Tibial artery (tissue), 4 donors: Measurements from ENCODE around the gene MAP6.

Source experiments
- DNase-seq, 2 donors: peaks; one replicate each; pipeline ENCODE4 v3.0.0-alpha.2; 2019
- H3K27ac ChIP-seq, 2 donors: fragments of 200-600 bp; sonication (generic) in 1 of 2; 1 replicate in 1 of 2; 2 replicates in 1 of 2; pipeline ENCODE4 v1.5.1; 2018 to 2019; ENCODE audit warnings: mild to moderate bottlenecking in 1 of 2
- H3K27me3 ChIP-seq, 2 donors: fragments of 200-600 bp; sonication (generic) in 1 of 2; one replicate each; pipeline versions ENCODE4 v1.5.1 to v1.6.0; 2016 to 2019
- H3K36me3 ChIP-seq, 3 donors: fragments of 200-600 bp; sonication (generic) in 2 of 3; one replicate each; pipeline ENCODE4 v1.5.1; 2016 to 2019; ENCODE audit warnings: mild to moderate bottlenecking in 2 of 3
- H3K4me1 ChIP-seq, 4 donors: fragments of 200-600 bp; sonication (generic) in 2 of 4; 1 replicate in 3 of 4; 2 replicates in 1 of 4; pipeline ENCODE4 v1.5.1; 2016 to 2019
- H3K4me3 ChIP-seq, 2 donors: fragments of 200-600 bp; sonication (generic) in 1 of 2; 1 replicate in 1 of 2; 2 replicates in 1 of 2; pipeline ENCODE4 v1.5.1; 2018 to 2019; ENCODE audit warnings: mild to moderate bottlenecking in 2 of 2
- H3K9me3 ChIP-seq, 3 donors: fragments of 200-600 bp; sonication (generic) in 1 of 3; one replicate each; pipeline ENCODE4 v1.5.1; 2016 to 2019
- intact Hi-C: fragments of 100-400 bp; cut with DNase I; formaldehyde crosslinking; loops from one replicate; pipeline ENCODE4 v1.15.0; 2023; ENCODE audit warnings: low total_unique reads
- TF ChIP-seq, protein P1 (sequence below), 2 experiments: fragments of 200-600 bp in 1 of 2; fragments of 450-650 bp in 1 of 2; IDR thresholded peaks; one replicate each; pipeline ENCODE4 v1.5.1; 2017 to 2019; ENCODE audit warnings: antibody characterized with exemption in 2 of 2, mild to moderate bottlenecking in 1 of 2, moderate library complexity in 1 of 2

MAP6 gene

DNA sequence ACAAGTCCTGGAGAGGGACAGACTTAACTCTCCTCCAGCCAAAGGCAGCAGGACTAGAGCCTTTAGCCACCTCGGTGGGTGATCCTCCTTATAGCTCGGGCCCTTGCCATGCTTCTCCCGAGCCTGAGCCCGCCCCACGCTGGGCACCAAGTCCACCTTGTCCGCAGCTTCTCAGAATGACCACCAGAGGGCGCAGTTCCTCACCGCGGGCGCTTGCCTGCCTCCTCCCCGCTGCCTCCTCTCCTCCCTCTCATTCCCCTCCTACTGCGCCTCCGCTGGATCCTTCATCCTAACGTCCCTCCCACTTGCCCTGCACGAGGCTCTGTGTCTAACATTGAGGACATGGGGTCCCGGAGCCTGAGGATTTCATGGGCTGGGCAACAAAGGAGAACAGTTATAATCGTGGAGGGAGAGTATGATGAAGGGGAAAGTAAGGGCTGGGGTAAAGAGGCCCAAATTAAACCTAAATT lies 37.5 kb upstream of the MAP6 start:
- intact Hi-C loops: no loop called here
- Histone ChIP-seq H3K4me3 (no peak overlapping the region), H3K9me3 (no peaks in the 10 kb centered on the region), H3K27me3 (no peaks in the 10 kb centered on the region), H3K4me1 (peaks cover 0 to 8% (median 5%) of the 10 kb centered on the region in 4 donors), H3K27ac (no peak overlapping the region), H3K36me3 (no peaks in the 10 kb centered on the region)
- TF ChIP-seq, protein P1, sequence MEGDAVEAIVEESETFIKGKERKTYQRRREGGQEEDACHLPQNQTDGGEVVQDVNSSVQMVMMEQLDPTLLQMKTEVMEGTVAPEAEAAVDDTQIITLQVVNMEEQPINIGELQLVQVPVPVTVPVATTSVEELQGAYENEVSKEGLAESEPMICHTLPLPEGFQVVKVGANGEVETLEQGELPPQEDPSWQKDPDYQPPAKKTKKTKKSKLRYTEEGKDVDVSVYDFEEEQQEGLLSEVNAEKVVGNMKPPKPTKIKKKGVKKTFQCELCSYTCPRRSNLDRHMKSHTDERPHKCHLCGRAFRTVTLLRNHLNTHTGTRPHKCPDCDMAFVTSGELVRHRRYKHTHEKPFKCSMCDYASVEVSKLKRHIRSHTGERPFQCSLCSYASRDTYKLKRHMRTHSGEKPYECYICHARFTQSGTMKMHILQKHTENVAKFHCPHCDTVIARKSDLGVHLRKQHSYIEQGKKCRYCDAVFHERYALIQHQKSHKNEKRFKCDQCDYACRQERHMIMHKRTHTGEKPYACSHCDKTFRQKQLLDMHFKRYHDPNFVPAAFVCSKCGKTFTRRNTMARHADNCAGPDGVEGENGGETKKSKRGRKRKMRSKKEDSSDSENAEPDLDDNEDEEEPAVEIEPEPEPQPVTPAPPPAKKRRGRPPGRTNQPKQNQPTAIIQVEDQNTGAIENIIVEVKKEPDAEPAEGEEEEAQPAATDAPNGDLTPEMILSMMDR (IDR thresholded peaks at IDR 0.05): peak; percentile 84 to 94
- peak; percentile 34 to 79 for DNase-seq

DNA sequence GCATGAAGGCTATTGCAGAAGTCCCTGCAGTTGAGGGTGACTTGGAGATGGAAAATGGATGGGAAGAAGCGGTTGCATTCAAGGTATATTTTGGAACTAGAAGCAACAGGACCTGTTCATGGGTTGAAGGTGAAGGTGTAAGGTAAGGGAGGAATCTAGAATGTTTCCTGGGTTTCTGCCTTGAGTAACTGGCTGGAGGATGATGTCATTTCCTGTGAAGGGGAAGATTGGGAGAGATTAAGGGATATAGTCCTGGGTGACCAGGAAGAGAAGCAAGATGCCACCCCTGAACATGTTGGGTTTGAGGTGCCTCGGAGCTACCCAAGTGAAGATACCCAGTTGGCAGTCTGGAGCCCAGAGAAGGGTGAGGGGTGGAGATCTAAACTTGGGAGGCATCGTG lies 36.7 kb upstream of the MAP6 start:
- no peak for DNase-seq
- Histone ChIP-seq H3K4me3 (no peak overlapping the region), H3K27ac (no peak overlapping the region), H3K9me3 (no peaks in the 10 kb centered on the region), H3K27me3 (no peaks in the 10 kb centered on the region), H3K36me3 (no peaks in the 10 kb centered on the region), H3K4me1 (peaks cover 0 to 8% (median 5%) of the 10 kb centered on the region in 4 donors)
- TF ChIP-seq, protein P1 (IDR thresholded peaks at IDR 0.05): no peak
- intact Hi-C loops: no loop called here

GRCh38 chr11:75703695-75704237 lies 34.9 kb upstream of the MAP6 start:
- intact Hi-C loops: no loop called here
- Histone ChIP-seq H3K4me1 (peaks cover 0 to 8% (median 5%) of the 10 kb centered on the region in 4 donors), H3K27ac (no peak overlapping the region), H3K4me3 (no peak overlapping the region), H3K9me3 (no peaks in the 10 kb centered on the region), H3K27me3 (peaks cover 0 to 3% of the 10 kb centered on the region in 2 donors), H3K36me3 (no peaks in the 10 kb centered on the region)
- DNase-seq: no peak
- TF ChIP-seq, protein P1 (IDR thresholded peaks at IDR 0.05): no peak

- H3K27ac ChIP-seq: no peak overlapping the region
- H3K36me3 ChIP-seq: no peaks in the 10 kb centered on the region
- TF ChIP-seq, protein P1 (IDR thresholded peaks at IDR 0.05): no peak
- peaks cover 0 to 11% of the 10 kb centered on the region in 2 donors for H3K27me3 ChIP-seq
- intact Hi-C loops: no loop called here
- H3K9me3 ChIP-seq: no peaks in the 10 kb centered on the region
- H3K4me3 ChIP-seq: no peak overlapping the region
- H3K4me1 ChIP-seq: peaks cover 0 to 2% (median under 1%) of the 10 kb centered on the region in 4 donors
- no peak for DNase-seq
These were observed 32.1 kb upstream of the MAP6 start for GRCh38 chr11:75700940-75701339.

GRCh38 chr11:75697906-75698581 lies 29.2 kb upstream of the MAP6 start:
- Histone ChIP-seq H3K4me3 (no peak overlapping the region), H3K36me3 (no peaks in the 10 kb centered on the region), H3K27ac (no peak overlapping the region), H3K4me1 (no peaks in the 10 kb centered on the region), H3K27me3 (peaks cover 0 to 15% of the 10 kb centered on the region in 2 donors), H3K9me3 (no peaks in the 10 kb centered on the region)
- TF ChIP-seq, protein P1 (IDR thresholded peaks at IDR 0.05): no peak
- no peak for DNase-seq
- intact Hi-C loops: no loop called here
